Large intestine (tissue), 3 donors: Measurements from ENCODE around the gene CCDC85B. TPM values are rescaled to one million over a fixed set of nuclear protein-coding genes. Genes with fewer than 3 reads are reported as not detected.

Experiments
- DNase-seq, 2 donors: peaks; one replicate each; pipeline versions ENCODE4 v3.0.0 to v3.0.0-alpha.2; 2013
- H3K27ac ChIP-seq: one replicate; pipeline ENCODE4 v1.5.1; 2013; ENCODE audit warnings: low read length
- H3K27me3 ChIP-seq: 2 replicates; pipeline ENCODE4 v1.6.1; 2013; ENCODE audit warnings: low read length; ENCODE audit not compliant: control insufficient read depth, insufficient read depth
- H3K36me3 ChIP-seq: 2 replicates; pipeline ENCODE4 v1.6.1; 2013; ENCODE audit warnings: low read length; ENCODE audit not compliant: control insufficient read depth, insufficient read depth
- H3K4me1 ChIP-seq: one replicate; pipeline ENCODE4 v1.6.1; 2013; ENCODE audit warnings: low read length; ENCODE audit not compliant: control insufficient read depth, insufficient read depth
- H3K4me3 ChIP-seq: one replicate; pipeline ENCODE4 v1.5.1; 2013; ENCODE audit warnings: low read length
- H3K9me3 ChIP-seq: one replicate; pipeline ENCODE4 v1.6.1; 2013; ENCODE audit warnings: mild to moderate bottlenecking, low read depth, low read length, moderate library complexity; ENCODE audit not compliant: control insufficient read depth
- WGBS: methylation state at CpG from one replicate; pipeline ENCODE4 v1.1.5; 2013; ENCODE audit warnings: low lambda C conversion rate; ENCODE audit not compliant: insufficient coverage; 5-methylcytosine and 5-hydroxymethylcytosine counted together
- polyA plus RNA-seq: library from polyadenylated mRNA; unstranded; fragments of 120-200 nt; gene quantifications from one replicate; pipeline ENCODE4 v1.2.1, GENCODE V29; 2013

Gene CCDC85B
- polyA plus RNA-seq, 1 donor = 10.9 TPM

DNA sequence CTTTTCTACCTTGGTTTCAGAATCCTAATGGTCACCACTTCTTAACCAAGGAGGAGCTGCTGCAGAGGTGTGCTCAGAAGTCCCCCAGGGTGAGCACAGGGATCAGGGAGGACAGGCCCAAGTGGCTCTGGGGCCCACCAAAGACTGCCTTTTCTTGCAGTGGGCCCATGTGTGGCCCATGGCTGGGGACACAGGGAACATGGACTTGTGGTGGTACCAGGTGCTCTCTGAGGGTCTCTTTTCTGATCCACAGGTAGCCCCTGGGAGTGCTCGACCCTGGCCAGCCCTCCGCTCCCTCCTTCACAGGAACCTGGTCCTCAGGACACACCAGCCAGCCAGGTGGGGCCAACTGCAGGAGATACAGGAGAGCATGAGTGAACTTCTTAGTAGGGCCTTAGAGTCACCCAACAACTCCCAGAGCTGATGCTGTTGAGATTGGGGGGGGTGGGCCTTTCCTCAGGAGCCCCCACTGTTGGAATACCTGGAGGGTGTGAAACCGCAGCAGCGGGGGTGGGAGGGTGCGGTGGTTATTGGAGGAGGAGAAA is 28.2 kb upstream of the CCDC85B start:
- peak in 1 of 2 donors; percentile 2 for DNase-seq
- H3K27me3 ChIP-seq = no peaks in the 10 kb centered on the region
- peaks cover 54% of the 10 kb centered on the region for H3K36me3 ChIP-seq
- no peaks in the 10 kb centered on the region for H3K9me3 ChIP-seq
- no peak overlapping the region for H3K27ac ChIP-seq
- no CpG with 5 or more reads among the region's 5 CpGs for WGBS
- no peak overlapping the region for H3K4me3 ChIP-seq
- H3K4me1 ChIP-seq = peaks cover 24% of the 10 kb centered on the region

DNA sequence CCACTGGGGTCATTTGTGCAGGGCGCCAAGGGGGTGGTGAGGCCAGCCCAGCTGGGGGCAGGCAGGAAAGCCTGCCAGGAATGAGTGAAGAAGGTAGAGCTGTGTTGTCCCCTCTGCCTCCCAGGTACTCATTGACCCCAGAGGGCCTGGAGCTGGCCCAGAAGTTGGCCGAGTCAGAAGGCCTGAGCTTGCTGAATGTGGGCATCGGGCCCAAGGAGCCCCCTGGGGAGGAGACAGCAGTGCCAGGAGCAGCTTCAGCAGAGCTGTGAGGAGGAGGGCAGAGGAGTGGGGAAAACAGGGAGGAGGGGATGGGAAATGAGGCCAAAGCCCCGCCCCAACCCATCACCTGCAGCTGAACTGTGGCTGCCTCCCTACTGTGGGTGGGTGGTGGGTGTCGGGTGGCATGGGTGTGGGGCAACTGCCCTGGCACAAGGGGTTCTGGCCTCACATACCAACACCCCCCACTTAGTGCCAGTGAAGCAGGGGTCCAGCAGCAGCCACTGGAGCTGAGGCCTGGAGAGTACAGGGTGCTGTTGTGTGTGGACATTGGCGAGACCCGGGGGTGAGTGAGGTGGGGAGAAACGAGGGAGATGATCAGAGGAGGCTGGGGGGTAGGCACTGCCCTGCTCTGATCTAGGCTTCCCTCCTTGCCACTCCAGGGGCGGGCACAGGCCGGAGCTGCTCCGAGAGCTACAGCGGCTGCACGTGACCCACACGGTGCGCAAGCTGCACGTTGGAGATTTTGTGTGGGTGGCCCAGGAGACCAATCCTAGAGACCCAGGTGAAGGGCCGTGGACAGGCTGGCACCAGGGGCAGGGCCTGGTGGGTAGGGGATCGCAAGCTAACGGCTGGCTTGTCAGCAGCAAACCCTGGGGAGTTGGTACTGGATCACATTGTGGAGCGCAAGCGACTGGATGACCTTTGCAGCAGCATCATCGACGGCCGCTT is 27.3 kb upstream of the CCDC85B start:
- Histone ChIP-seq H3K4me3 (no peak overlapping the region), H3K36me3 (peaks cover 62% of the 10 kb centered on the region), H3K27ac (no peak overlapping the region), H3K4me1 (peaks cover 24% of the 10 kb centered on the region), H3K27me3 (no peaks in the 10 kb centered on the region), H3K9me3 (no peaks in the 10 kb centered on the region)
- DNase-seq = no peak
- WGBS = no CpG with 5 or more reads among the region's 24 CpGs

DNA sequence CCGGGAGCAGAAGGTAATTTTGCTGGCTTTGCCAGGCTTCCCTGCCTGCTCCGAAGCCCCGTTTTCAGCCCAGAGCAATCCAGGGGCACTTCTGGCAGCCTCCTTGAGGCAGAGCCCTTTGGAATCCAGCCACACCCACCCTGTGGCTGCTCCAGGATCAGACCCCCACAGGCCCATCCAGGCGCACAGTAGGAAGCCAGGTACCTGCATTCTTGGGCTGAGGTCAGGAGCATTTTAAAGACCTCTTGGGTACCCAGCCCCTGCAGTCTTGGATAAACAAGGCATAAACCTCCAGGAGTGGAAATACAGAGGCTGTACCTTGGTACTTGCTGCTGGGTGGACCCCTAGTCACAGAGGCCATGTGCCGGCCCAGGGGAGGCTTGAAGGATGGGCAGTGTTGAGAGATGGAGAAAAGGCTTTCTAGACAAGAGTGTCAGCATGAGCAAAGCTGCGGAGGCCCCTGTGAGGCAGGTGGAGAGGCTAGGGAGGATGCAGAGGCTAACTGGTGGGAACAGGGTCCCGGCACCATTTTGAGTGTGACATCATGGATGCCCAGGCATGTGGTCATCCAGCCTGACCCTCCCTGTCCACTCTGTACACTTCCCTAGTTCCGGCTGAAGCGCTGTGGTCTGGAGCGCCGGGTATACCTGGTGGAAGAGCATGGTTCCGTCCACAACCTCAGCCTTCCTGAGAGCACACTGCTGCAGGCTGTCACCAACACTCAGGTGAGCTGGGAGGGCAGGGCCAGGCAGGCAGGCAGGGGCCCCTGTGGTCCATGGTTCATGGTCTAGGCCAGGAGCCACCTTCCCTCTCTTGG is 26.4 kb upstream of the CCDC85B start:
- Histone ChIP-seq H3K27ac (no peak overlapping the region), H3K4me1 (peaks cover 18% of the 10 kb centered on the region), H3K4me3 (no peak overlapping the region), H3K9me3 (no peaks in the 10 kb centered on the region), H3K27me3 (no peaks in the 10 kb centered on the region), H3K36me3 (peaks cover 66% of the 10 kb centered on the region)
- DNase-seq = no peak
- WGBS = no CpG with 5 or more reads among the region's 12 CpGs

DNA sequence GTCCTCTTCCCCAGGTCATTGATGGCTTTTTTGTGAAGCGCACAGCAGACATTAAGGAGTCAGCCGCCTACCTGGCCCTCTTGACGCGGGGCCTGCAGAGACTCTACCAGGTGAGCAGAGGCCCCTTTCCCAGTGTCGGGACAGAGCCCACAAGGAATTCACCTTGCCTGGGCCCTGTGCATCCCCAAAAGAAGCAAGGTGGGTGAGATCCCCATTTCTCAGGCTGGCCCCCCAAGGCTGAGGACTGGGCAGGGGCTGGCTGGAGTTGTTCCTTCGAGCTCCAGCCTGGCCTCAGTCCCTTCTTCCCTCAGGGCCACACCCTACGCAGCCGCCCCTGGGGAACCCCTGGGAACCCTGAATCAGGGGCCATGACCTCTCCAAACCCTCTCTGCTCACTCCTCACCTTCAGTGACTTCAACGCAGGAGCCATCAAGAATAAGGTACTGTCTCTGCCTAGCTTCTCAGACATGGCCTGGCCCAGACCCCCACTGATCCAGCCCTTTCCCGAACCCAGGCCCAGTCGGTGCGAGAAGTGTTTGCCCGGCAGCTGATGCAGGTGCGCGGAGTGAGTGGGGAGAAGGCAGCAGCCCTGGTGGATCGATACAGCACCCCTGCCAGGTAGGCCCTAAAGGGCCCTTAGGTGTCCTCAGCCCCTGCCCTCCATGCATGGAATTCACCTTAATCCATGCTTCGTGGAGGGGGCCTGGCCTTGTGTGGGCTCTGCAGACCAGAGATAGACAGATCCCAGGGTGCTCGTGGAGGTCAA is 25.6 kb upstream of the CCDC85B start:
- H3K27me3 ChIP-seq = no peaks in the 10 kb centered on the region
- peaks cover 66% of the 10 kb centered on the region for H3K36me3 ChIP-seq
- H3K4me3 ChIP-seq = no peak overlapping the region
- peaks cover 14% of the 10 kb centered on the region for H3K4me1 ChIP-seq
- no peak for DNase-seq
- no peaks in the 10 kb centered on the region for H3K9me3 ChIP-seq
- H3K27ac ChIP-seq = no peak overlapping the region
- WGBS = no CpG with 5 or more reads among the region's 18 CpGs

DNA sequence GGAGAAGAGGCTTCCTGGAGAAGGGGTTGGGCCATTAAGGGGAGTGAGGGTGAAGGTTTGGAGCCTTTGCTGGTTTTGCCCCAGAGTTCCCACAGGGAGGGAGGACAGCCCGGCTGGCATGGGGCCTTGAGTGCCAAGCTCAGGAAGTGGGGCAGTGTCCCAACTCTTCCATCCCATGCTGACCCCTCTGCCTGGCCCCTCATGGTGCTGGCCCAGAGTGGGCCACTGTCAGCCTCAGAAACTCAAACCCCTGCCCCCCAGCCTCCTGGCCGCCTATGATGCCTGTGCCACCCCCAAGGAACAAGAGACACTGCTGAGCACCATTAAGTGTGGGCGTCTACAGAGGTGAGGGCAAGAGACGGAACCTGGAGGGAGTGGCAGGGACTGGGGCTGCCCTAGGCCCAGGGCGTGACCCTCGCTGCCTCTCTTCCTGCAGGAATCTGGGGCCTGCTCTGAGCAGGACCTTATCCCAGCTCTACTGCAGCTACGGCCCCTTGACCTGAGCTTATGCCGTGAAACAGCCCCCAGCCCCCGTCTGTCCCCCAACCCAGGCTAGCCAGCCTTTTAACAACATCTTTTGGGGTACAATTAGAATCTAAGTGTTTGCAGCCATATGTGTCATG is 24.8 kb upstream of the CCDC85B start:
- Histone ChIP-seq H3K36me3 (peaks cover 66% of the 10 kb centered on the region), H3K4me1 (peaks cover 12% of the 10 kb centered on the region), H3K4me3 (no peak overlapping the region), H3K27me3 (no peaks in the 10 kb centered on the region), H3K9me3 (no peaks in the 10 kb centered on the region), H3K27ac (no peak overlapping the region)
- no peak for DNase-seq
- WGBS = no CpG with 5 or more reads among the region's 9 CpGs

DNA sequence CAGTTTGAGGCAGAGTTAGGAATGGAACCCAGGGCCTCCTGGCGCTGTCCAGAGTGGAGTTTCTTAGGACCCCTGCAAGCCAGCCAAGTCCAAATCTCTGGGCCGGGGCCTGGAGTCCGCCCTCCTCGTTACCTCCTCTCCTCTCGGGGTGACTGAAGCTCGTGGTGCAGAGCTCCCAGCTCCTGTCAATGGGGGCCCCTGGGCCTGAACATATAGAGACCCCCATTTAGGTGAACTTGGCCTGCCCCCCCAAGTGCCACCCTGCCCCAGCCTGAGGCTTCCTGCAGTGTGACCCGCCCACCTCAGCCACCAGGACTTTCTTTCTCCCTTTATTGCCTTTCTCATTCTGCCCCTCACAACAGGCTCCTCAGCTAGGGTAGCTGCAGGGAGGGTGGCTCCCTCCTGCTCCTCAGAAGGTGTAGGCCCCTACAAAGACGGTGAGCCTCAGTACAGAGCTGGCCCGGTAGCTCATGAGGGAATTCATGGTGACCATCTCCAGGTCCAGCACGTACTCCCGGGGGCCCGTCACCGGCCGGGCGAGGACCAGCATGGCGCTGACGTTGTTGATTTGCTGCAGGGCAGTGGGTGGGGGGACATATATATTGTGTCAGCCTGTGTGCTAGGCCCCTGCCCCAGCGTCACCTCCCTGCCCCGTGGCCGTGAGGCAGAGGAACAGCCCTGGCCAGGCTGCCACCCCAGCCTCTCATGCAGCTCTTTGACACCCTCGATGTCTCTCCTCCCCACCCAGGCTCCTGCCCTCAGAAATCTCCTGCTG is 23.8 kb upstream of the CCDC85B start:
- Histone ChIP-seq H3K36me3 (peaks cover 66% of the 10 kb centered on the region), H3K9me3 (no peaks in the 10 kb centered on the region)
- no peak for DNase-seq

DNA sequence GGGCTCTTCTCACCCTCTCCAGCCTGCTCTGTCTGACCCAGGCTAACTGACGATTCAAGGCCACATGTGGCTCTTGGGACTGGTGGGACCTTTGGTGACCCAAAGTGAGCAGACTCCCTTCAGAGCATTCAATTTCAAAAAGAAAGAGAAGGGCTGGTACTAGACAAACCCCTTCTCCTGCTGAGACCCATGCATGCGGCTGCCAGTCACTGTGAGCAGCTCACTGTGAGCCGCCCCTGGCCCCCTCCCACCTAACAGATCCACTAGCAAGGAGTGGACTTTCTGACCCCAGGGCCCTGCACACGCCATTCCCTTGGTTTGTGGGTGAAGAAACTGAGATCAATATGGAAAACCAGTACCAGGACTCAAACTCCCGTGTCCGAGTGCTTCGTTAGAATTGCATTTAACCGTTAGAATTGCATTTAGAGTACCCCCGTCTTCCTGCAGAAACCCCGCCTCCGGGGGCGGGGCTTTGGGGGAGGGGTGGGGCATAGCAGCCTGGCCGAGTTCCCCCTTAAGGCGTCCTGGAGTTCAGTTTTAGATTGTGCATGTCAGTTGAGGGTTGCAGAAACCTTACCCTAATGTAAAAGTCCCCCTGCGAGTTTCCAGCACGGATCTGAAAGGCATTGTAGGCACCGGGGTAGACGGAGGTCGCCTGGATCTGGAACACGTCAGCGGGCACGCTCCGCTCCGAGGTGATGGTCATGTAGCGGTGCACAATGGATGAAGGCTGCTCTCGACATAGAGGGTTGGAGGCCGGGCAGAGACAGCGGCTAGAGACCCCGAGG is 23.0 kb upstream of the CCDC85B start:
- H3K27ac ChIP-seq = no peak overlapping the region

More for the DNA sequence above, 23.8 kb upstream of the CCDC85B start:
- no CpG with 5 or more reads among the region's 21 CpGs for WGBS
- Histone ChIP-seq H3K4me3 (no peak overlapping the region), H3K27me3 (no peaks in the 10 kb centered on the region), H3K4me1 (peaks cover 14% of the 10 kb centered on the region), H3K27ac (no peak overlapping the region)

DNA sequence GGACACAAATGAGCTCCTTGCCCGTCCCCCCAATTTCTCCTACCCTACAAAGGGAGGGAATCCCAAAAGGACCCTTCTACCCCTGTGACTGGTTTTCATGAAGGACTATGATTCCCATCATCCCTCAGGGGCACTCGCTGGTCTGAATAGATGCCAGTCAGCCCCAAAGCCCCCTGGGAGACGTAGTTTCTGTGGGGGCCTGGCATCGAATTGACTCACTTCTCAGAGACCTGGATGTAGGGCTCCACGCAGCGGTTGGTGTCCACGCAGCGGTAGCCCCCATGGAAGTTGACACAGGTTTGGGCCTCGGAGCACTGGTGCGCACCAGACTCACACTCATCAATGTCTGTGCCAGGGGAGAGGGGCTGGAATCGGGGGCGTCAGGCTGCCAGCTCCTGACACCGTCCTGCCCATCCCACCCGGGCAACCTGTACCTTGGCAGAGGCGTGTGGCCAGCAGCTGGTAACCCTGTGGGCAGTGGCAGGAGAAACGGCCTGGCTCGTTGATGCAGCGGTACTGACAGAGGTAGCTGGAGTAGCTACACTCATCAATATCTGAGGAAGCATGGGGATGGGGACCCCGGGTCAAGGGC is 22.3 kb upstream of the CCDC85B start:
- Histone ChIP-seq H3K36me3 (peaks cover 52% of the 10 kb centered on the region), H3K27ac (no peak overlapping the region), H3K9me3 (no peaks in the 10 kb centered on the region), H3K27me3 (peaks cover 7% of the 10 kb centered on the region), H3K4me1 (peaks cover 12% of the 10 kb centered on the region), H3K4me3 (no peak overlapping the region)
- no CpG with 5 or more reads among the region's 19 CpGs for WGBS
- no peak for DNase-seq

More for the DNA sequence above, 23.0 kb upstream of the CCDC85B start:
- peaks cover 4% of the 10 kb centered on the region for H3K27me3 ChIP-seq
- no CpG with 5 or more reads among the region's 29 CpGs for WGBS
- no peak for DNase-seq
- peaks cover 59% of the 10 kb centered on the region for H3K36me3 ChIP-seq
- no peak overlapping the region for H3K4me3 ChIP-seq
- peaks cover 8% of the 10 kb centered on the region for H3K4me1 ChIP-seq
- H3K9me3 ChIP-seq = no peaks in the 10 kb centered on the region
